T-helper 1 cell treated with Interleukin-12 subunit alpha and Interleukin-12 subunit beta and Interleukin-4 antibody, amounts not matched to agents 30 ng/mL and 1 ng/mL, for 36 hours (primary cell): ENCODE results near the gene GOLGA1. TPM values are rescaled to one million over a fixed set of nuclear protein-coding genes. Genes with fewer than 3 reads are reported as not detected.

Source experiments
- intact Hi-C: fragments of 100-400 bp; cut with micrococcal nuclease; formaldehyde crosslinking; loops from one replicate; pipeline ENCODE4 v1.15.1; 2024
- total RNA-seq: library from RNA; stranded (reverse); gene quantifications from 2 replicates; pipeline ENCODE4 v1.2.3, GENCODE V29; 2022

GOLGA1 gene
- total RNA-seq, 1 donor from 2014 or later, result 18.4 TPM

DNA sequence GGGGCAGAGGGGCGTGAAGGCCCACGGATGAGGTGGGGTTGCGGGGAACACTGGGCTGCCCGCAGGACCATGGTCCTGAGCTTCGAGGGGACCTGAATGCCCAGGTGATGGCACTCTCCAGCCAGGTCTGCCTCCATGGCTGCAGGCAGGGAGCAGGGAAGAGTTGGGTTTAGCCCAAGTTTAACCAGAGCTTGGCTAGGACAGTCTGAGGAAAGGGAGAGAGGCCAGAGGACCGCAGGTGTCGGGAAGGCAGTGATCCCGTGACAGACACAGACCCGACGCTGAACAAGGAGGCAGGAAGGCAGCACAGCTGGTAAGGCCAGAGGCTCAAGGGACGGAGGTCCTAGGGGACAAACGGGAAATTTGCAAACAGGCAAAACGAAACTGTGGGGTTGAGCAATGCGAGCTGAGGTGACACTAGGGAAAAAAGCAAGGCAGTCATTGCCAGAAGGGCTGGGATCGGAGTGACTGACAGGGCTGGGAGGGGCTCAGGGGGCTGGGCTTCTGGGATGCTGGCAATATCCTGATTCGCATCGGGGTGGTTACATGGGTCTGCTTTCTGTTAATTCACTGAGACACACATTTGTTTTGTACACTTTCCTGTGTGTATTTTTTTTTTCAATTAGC, 53.9 kb downstream of the GOLGA1 start:
- intact Hi-C loops, result no loop called here

DNA sequence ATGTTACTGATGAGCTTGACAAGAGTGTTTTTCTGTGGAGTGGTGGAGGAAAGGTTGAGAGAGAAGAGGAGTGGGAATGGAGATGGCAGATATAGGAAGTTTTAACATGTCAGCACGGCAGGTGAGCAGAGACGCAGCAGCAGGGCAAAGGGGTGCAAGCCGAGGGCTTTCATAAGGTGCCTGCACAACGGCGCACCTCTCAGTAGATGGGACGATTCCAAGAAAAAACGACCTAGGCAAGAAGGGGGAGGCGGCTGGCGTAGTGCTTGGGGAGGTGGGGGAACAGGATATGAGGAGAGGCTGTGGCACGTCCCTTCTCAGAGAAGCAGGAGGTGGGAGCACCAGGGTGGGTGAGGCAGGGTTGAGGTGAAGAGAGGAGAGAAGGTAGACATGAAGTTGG, 54.4 kb downstream of the GOLGA1 start:
- intact Hi-C loops, result no loop called here

DNA sequence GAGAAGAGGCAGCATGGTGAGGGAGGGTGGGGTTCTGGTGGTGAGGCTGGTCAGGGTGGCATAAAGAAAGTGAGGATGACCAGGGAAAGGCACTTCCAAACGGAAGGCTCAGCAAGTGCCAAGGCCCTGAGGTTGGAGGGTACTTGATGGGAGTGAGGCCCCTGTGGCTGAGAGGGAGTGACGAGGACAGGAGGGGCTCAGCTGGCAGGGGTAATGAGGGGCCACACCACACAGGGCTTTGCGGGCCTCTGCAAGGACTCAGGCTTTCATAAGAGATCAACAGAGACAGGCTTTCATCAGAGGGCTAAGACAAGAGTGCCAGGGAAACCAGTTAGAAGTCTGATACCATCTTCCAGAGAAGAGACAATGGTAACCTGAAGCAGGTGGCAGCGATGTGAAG, 55.3 kb downstream of the GOLGA1 start:
- intact Hi-C loops, result no loop called here

DNA sequence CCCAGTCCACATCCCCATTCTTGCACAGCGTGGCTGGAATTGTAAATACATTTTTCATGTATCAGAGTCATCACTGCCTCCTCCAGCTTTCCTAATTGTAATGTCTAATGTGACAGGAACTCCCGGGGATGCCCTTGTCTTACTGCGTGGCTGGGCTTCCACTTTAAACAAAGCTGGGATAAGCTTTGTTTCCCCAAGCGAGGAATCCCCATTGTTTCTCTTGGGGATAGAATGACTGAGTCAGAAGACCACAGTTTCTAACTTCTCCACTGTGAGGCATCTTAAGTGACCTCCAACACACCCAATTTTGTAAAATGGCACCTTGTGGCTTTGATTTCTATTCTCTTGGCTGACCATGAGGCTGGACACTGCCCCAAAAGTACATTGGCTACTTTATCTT, 56.5 kb downstream of the GOLGA1 start:
- intact Hi-C loops, result no loop called here

DNA sequence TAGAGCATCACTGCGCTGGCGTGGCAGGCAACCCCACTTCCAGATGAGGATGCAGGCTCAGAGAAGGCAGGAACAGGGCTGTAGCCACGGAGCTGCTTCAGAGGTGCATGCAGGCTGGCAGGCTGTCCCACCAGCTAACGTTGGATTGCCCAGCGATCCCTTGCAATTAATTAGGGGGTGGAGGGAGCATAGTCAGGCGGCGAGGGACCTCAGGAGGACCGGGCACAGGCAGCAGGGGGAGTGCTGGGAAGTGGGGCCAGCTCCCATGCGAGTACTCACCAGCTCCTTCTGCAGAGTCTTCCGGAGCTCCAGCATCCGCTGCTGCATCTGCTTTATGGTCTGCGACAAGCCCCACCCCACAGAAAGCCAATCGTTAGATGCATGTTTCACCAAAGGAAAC, 58.7 kb downstream of the GOLGA1 start:
- intact Hi-C loops, result no loop called here

DNA sequence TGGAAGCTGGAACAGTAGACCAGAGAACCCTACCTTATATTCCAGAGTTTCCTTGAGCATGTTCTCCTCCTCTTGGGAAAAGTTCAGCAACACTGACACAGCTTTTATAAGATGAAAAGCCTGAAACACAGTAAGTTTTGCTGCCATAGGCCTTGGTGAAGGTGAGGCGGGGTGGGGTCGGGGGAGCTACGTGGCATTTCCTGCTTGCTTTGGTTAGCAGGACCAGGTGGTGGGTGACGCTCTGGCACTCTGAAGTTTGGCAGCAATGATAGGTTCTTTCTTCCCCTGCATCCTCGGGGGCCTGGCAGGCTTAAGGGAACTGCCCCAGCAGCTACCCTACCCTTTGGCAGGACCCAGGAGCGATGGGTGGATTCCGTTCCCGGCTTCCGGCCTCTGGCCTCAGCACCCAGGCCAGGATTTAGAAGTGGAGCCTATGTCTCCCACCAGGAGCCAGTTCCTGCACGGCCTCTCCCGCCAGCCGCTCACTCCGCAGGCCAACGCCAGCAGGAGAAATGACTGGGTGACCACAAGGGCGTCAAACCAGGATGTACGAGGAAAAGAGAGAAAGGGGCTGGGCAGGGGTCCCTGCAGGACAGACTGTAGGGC, 59.6 kb downstream of the GOLGA1 start:
- intact Hi-C loops, result no loop called here

DNA sequence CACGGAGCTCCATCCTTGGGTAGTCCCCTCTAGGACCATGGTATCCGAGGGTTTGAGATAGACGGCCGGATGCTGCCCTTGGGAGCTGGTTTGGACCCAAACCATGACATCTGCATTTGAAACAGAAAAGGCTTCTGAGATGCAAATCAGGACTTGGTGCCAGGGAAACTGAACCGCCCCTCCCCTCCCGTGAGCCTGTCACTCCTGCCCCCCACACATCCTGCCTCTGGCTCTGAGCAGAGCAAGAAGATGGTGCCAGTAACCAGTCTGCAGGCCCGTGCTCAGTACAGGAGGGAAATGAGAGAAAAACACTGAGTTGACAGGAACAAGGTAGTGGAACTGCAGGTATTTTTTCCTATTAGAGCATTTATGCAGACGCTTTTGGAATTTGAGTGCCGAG, 60.4 kb downstream of the GOLGA1 start:
- intact Hi-C loops, result no loop called here

DNA sequence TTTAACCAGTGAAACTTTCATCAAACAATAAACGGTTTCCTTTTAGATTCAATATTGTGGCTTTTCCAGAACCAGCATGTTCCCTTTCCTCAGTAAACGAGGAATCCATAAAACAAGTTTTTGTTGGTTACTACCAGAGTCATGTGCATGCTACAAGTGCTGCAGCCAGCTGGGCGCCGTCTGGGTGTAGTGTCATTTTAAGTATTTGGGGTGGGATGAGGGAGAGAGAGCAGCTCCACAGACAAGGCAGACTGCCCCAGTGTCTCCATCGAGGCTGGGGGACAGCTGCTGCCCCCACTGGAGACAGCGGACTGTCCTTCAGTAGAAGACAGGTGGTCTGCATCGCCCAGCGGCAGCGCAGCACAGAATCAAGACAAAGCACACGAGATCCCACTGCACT, 61.7 kb downstream of the GOLGA1 start:
- intact Hi-C loops, result no loop called here

DNA sequence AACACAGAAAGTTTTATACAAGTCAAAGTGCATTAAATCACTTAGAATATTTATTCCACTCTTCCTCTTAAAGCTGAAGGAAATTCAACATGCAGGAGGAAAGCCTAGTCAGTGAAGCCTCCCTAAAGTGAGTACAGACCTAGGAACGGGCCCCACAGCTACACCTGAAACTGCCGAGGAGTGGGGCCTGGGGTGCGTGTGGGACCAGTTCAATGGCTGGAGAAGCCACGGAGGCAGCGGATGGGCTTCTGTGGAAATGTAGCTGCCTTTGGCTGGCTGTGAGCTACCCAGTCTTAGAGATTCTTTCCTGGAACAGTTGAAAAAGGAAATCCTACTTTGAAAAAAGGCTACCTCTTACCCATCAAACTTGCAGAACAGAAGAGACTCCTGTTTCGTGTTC, 62.4 kb downstream of the GOLGA1 start:
- intact Hi-C loops, result no loop called here

DNA sequence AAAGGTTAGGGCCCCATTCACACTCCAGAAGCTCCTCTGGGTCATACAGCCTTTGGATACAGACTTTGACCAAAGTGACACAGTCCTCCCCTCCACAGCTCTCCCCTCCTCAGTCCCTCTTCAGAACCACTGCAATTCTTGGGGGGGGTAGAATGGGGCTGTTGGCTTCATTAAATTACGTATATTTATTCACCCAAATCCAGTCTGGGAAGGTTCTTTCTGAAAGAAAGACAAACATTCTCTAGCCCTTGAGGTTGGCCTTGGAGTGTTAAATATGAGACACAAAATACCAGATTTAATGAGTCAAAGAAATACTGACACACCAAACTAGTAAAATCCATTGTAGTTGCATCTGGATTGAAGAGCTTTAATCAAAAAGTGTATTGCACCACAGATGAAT, 62.9 kb downstream of the GOLGA1 start:
- intact Hi-C loops, result no loop called here

DNA sequence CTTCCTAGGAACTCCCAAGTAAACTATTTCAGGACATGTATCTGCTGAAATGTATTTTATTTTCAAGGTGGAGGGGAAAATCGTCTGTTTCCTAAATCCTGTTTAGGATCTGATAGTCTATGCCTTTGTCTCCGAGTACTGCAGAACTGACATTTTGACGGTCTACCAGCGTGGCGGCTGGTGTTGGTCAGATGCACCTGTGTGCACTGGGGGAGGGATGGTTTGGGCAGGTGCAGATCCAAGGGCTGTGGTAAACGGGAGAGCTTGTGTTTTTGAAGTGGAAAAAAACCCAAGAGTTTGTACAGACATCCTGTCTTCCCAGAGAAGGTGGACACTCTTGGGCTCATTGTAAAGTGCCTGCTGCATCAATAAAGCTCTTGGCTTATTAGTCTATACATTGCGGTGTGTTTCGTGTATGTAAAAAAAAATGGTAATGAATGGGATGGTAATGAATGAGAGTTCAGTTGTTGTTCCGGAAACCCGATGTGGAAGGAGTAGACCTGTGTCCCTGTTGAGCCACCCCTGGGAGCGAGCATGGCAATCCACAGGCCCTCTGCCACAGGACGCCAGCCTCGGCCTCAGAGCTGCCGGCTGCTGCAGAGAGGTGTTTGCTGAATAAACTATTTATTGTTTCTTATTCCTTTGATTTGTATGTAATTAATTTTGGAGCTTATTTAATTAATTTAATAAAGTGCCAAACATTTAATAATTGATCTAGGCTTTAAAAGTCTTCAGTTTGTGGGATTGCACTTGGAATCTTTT, 63.7 kb downstream of the GOLGA1 start:
- intact Hi-C loops, result no loop called here

DNA sequence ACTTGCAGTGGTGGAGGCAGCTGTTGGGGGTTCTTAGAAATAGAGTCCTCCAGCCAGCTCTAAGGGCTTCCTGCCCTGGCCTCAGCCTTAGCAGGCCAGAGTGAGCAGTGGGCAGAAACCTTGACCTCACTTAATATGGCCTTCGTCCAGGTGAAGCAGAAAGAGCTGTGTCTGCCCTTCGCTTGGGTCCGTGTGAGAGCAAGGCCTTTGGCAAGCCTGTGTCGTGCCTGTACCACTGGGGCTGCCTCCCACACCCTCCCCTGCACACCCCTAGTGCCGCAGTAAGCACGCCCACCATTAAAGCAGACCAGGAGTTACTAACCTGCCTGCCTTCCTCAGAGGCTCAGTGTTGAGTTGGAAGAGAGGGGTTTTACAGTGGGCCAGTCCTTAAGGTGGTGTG, 65.4 kb downstream of the GOLGA1 start:
- intact Hi-C loops, result no loop called here

DNA sequence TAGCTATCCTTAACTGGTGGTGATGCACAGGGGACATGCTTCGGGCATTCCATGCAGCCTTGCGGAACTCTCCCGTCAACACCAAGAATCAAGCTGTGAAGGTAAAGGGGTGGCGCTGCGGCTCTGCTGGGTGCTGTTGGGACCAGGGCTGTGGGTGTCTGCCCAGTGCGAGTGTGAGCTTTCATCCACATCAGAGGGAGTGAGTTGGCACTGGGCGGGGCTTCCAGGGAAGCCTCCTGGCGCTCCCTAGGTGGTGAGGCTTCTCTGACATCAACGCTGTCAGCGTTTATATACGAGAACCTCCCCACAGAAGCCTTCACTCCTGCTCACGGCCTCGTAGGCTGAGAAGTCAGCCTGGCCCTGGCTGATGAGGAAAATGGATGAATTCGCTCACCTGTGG, 67.2 kb downstream of the GOLGA1 start:
- intact Hi-C loops, result loop anchor here (5.0 kb wide), 1 partner anchor 389 kb away; the partner anchor contains the start of gene GAPVD1

DNA sequence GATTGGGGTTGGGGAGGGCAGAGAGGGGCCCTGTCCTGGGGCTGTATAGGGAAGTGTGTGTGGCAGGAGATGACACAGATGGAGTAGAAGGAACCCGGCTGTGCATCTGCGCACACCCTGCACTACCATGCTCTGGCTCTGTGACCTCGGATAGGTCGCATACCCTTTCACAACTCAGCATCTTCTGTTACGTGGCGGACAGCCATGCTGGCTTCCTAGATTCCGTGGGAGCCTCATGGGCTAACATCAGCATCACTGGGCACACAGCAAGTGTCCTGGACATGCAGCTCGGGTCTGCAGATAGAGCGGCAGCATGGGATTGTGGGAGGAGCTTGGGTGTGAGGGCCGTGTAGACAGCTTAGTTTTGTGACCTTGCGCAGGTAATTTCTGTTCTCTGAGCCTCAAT, 69.7 kb downstream of the GOLGA1 start:
- intact Hi-C loops, result loop anchor here (2.0 to 5.0 kb wide), 3 partner anchors 330 to 391 kb away; partner anchors contain the start of genes GAPVD1, HSPA5 and RABEPK

DNA sequence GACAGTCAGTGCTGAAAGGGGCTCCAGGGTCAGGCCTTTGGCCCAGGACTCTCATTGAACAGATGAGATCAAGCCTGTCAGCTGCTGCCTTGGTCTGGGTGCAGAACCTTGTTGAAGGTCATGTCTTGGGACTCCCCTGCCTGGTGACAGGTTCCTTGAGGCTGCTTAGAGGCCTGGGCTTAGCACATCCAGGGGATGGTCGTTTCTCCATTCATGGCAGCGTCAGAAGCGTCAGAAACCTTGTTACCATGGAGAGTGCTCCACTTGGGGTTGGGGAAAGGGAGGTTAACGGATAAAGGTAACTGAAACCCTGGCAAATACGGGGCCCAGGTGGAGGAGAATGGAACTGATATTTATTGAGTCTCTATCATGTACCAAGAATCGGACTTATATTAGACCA, 70.2 kb downstream of the GOLGA1 start:
- intact Hi-C loops, result loop anchor here (1.0 to 5.0 kb wide), 10 partner anchors 8 to 392 kb away; partner anchors contain the start of genes ARPC5L, GAPVD1, GOLGA1 and HSPA5

DNA sequence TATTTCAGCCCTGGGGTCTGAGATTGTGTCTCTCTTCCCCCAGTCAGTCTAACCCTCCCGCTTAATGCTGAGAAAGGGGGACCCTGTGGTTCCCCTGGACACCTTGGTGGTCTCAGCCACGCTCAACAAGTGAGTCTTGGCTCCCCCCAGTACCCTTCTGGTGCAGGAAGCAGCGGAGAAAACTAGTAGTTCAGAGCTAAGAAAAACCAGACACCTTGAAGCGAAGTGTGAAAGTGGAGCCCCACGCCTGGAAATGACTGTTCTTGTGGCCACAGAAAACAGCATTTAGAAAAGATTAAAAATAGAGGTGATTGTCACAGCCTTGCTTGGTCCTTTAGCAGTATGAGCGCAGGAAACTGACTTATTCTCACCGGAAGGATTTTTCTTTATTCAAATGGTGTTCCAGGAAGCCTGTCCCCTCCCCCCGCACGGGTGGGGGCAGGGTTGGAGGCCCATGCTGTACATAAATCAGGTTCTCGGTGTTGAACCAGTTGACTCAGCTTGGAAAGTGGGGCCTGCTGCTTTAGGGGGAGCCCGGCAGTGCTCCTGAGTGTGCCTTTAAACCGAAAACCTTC, 70.8 kb downstream of the GOLGA1 start:
- intact Hi-C loops, result loop anchor here (1.0 to 10.0 kb wide), 13 partner anchors 8 to 1935 kb away; partner anchors contain the start of genes ARPC5L, GAPVD1, GOLGA1 and HSPA5

DNA sequence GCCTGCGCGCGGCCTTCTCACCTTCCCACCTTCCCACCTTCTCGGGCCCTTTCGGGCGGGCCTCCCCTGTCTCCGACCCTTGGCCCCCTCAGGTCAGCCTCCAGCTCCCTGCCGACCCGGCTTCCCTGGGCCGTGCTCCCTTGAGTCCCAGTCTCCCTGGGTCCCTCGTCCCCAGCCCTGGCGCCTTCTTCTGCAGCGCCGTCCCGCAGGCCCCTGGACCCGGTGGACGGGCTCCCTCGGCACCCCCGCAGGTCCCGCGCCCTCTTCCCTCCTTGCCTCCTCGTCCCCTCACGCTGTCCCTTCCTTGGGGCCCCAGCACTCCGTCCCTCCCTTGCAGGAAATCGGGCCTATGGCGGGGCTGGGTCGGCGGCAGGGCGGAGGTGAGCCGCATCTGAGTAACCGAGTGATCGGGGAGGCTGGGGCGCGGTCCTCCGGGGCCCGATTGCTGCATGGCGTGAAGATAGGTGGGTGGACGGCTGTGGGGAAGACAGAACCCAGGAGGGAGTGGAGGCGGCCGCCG, 71.4 kb downstream of the GOLGA1 start:
- intact Hi-C loops, result loop anchor here (10.0 kb wide), 3 partner anchors 455 to 1935 kb away; partner anchors contain the start of genes PSMB7, ZBTB26 and ZBTB43

DNA sequence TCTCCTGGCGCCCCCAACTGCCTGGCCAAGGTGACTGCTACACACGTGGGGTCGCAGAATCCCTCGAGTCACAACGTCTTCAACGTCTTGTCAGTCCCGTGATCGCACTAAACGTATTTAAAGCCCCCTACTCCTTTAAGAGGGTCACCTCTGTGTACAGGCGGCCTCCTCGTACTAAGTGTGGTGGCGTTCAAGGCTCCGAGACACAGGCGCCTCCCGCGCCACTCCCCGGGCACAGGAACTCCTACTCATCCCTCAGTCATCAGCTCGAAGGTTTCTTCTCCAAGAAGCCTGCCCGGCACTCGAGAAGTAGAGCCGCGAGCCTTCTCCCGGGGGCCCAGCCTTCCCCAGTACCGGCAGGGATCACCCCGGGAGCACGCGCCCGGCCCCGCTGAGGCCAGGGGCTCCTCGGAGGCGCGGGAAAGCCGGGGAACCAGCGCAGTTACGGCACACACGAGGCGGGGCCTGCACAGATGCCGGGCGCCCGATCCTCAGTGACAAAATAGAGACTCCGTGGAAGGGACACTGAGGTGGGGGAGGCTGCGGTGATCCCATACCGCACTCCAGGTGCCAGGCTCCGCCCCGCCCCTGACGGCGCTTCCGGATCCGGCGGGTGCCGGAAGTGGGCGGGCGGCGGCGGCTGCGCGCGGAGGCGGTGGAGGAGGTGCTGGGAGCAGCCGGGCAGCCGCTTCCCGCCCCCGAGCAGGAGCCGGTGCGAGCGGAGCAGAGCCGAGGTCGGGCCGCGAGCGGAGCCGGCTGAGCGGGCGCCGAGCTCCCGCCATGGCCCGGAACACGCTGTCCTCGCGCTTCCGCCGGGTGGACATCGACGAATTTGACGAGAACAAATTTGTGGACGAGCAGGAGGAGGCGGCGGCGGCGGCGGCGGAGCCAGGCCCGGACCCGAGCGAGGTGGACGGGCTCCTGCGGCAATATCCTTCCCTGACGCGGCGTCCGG, 72.1 kb downstream of the GOLGA1 start:
- intact Hi-C loops, result loop anchor here (10.0 kb wide), 3 partner anchors 454 to 1936 kb away; partner anchors contain the start of genes PSMB7, ZBTB26 and ZBTB43

DNA sequence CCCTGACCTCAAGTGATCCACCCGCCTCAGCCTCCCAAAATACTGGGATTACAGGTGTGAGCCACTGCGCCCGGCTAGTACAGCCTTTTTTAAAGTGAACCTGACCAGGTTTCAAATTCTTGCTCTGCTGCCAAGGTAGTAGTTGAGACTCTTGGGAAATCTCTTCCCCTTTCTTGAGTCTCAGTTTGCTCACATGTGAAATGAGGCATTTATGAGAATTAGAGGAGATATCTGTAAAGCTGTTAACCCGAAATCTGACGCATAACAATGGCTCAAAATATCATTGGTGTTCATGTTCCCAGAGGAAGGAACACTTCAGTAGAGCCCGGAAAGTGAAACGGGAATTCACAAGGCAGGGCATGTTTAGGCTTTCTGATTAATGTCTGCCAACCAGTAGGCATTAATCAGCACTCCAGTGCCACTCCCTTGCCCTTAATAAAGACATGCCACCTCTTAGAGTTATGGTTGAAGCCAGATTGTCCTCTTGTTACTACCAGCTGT, 77.5 kb downstream of the GOLGA1 start:
- intact Hi-C loops, result loop anchor here (2.0 to 10.0 kb wide), 6 partner anchors 93 to 1941 kb away; partner anchors contain the start of genes MAPKAP1, NR6A1, PBX3 and PSMB7
